Measurements from ENCODE around the gene BICDL2.

DNA sequence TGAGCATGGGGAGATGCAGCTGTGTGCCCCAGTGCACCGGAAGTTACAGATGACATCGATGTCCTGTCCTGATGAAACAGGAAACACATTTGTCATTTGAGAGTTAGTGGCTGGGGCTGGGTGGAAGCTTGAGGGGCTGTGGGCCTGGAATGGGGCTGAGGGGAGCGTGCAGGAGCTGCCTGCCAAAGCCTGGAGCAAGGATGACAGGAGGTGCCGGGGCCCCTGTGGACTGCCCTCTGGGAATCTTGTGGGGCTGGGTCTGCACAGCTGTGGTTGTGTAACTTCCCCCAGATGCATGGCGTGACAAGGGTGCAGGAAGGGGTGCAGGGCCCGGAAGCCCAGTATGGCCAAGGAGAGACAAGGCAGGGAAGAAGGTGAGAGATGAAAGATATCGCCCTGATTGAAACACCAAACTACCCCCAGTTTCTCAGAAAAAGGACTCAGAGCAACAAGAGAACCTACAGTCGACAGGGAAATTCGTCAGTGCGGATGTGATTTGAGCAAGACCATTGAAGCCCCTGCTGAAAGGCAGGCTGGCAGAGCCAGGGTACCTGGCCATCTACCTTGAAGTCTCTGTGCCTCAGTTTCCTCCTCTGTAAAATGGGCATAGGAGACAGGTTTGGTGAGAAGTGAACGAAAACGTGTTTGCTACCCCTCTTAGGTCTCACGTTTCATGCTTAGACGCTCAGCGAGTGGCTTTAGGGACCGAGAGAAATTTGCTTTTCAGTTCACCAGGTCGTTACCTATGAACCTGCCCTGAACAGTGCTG lies 18.4 kb upstream of the BICDL2 start:
- TF ChIP-seq, protein P1, sequence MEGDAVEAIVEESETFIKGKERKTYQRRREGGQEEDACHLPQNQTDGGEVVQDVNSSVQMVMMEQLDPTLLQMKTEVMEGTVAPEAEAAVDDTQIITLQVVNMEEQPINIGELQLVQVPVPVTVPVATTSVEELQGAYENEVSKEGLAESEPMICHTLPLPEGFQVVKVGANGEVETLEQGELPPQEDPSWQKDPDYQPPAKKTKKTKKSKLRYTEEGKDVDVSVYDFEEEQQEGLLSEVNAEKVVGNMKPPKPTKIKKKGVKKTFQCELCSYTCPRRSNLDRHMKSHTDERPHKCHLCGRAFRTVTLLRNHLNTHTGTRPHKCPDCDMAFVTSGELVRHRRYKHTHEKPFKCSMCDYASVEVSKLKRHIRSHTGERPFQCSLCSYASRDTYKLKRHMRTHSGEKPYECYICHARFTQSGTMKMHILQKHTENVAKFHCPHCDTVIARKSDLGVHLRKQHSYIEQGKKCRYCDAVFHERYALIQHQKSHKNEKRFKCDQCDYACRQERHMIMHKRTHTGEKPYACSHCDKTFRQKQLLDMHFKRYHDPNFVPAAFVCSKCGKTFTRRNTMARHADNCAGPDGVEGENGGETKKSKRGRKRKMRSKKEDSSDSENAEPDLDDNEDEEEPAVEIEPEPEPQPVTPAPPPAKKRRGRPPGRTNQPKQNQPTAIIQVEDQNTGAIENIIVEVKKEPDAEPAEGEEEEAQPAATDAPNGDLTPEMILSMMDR (IDR thresholded peaks at IDR 0.05), result no peak
- TF ChIP-seq POLR2A (IDR thresholded peaks at IDR 0.05), result no peak

Measured in suprapubic skin (tissue), 3 donors.